HCT116 (cell line): ENCODE data around the gene GPHN. TPM values are rescaled to one million over a fixed set of nuclear protein-coding genes. Genes with fewer than 3 reads are reported as not detected.

Experiments
- ATAC-seq: fragments of 200-7000 bp; cut with Tn5 transposase; 2 replicates; pipeline ENCODE4 v1.9.1; 2020; ENCODE audit warnings: mild to moderate bottlenecking, moderate library complexity
- BruUV-seq: library from RNA; stranded (reverse); fragments of 400-500 nt; replicated peaks from 2 replicates; lab custom pipeline; 2021; lab: Mats Ljungman, UMichigan
- CTCF ChIA-PET: fragments of 300-600 bp; sonication (Branson Sonifier 250); formaldehyde crosslinking; loops from one replicate; lab custom pipeline; 2021; ENCODE audit warnings: antibody characterized with exemption; lab: Charles Lee
- POLR2A ChIA-PET: fragments of 300-600, 350-600 bp; sonication (Branson Sonifier 250); formaldehyde crosslinking; loops from one replicate; lab custom pipeline; 2021; ENCODE audit warnings: antibody characterized with exemption; lab: Charles Lee
- RAD21 ChIA-PET, 2 experiments: fragments of 300-600 bp; sonication (Branson Sonifier 250); formaldehyde crosslinking; loops; one replicate each; lab custom pipeline; 2023; ENCODE audit warnings: low total read pairs in 2 of 2; ENCODE audit not compliant: uncharacterized antibody in 2 of 2, unreplicated experiment in 2 of 2, low non-redundant PET in 1 of 2; lab: Charles Lee
- DNase-seq: peaks from one replicate; pipeline ENCODE4 v3.0.0-alpha.2; 2010; ENCODE audit warnings: low read depth, low spot score
- H2AFZ ChIP-seq: fragments of 200-600 bp; shearing (Covaris generic), sonication (generic); 2 replicates; pipeline ENCODE4 v1.6.1; 2017; ENCODE audit warnings: low read depth, mixed run types, mixed read lengths, antibody characterized with exemption, low read length; ENCODE audit not compliant: poor library complexity, severe bottlenecking
- H3K27ac ChIP-seq: 2 replicates; pipeline ENCODE4 v1.5.1; 2012; ENCODE audit warnings: low read depth, low read length
- H3K27me3 ChIP-seq: fragments of 200-600 bp; sonication (generic); 2 replicates; pipeline ENCODE4 v1.6.1; 2016; ENCODE audit warnings: mixed run types, low read length, mixed read lengths; ENCODE audit not compliant: insufficient read depth
- H3K36me3 ChIP-seq, 2 experiments: fragments of 200-500 bp in 1 of 2; fragments of 200-600 bp in 1 of 2; sonication (Bioruptor generic) in 1 of 2; sonication (generic) in 1 of 2; 2 replicates each; pipeline versions ENCODE4 v1.5.1 to v1.6.1; 2014 to 2016; ENCODE audit warnings: low read length in 2 of 2, inconsistent platforms in 1 of 2, mixed read lengths in 1 of 2, mixed run types in 1 of 2; ENCODE audit not compliant: insufficient read depth in 2 of 2, control insufficient read depth in 1 of 2
- H3K4me1 ChIP-seq, 2 experiments: fragments of 200-600 bp in 1 of 2; sonication (generic) in 1 of 2; 2 replicates each; pipeline versions ENCODE4 v1.5.1 to v1.6.1; 2012 to 2017; ENCODE audit warnings: low read length in 2 of 2, inconsistent platforms in 1 of 2, mild to moderate bottlenecking in 1 of 2, mixed read lengths in 1 of 2, mixed run types in 1 of 2, moderate library complexity in 1 of 2; ENCODE audit not compliant: insufficient read depth in 2 of 2, control insufficient read depth in 1 of 2
- H3K4me2 ChIP-seq: fragments of 200-600 bp; sonication (generic); 2 replicates; pipeline ENCODE4 v1.6.1; 2017; ENCODE audit warnings: mixed run types, low read length, mixed read lengths
- H3K4me3 ChIP-seq, 2 experiments: fragments of 200-600 bp in 1 of 2; sonication (generic) in 1 of 2; replicated peaks in 1 of 2; 2 replicates each; pipeline ENCODE4 v1.5.1; 2011 to 2016; ENCODE audit warnings: low read length in 2 of 2, control low read depth in 1 of 2, low read depth in 1 of 2, mild to moderate bottlenecking in 1 of 2, mixed read lengths in 1 of 2, mixed run types in 1 of 2
- H3K79me2 ChIP-seq: fragments of 200-600 bp; sonication (generic); 2 replicates; pipeline ENCODE4 v1.6.1; 2017; ENCODE audit warnings: mild to moderate bottlenecking, mixed run types, low read length, moderate library complexity, mixed read lengths; ENCODE audit not compliant: insufficient read depth
- H3K9ac ChIP-seq: fragments of 200-600 bp; sonication (generic); 2 replicates; pipeline ENCODE4 v1.6.1; 2016; ENCODE audit warnings: low read length, mixed read lengths
- H3K9me2 ChIP-seq: fragments of 200-600 bp; sonication (generic), shearing (Covaris generic); 2 replicates; pipeline ENCODE4 v1.6.1; 2017; ENCODE audit warnings: mixed run types, mild to moderate bottlenecking, moderate library complexity; ENCODE audit not compliant: insufficient read depth
- H3K9me3 ChIP-seq, 2 experiments: fragments of 200-500 bp in 1 of 2; fragments of 200-600 bp in 1 of 2; sonication (Bioruptor generic) in 1 of 2; sonication (generic) in 1 of 2; 2 replicates each; pipeline ENCODE4 v1.6.1; 2014 to 2017; ENCODE audit warnings: low read length in 2 of 2, mixed read lengths in 2 of 2, inconsistent platforms in 1 of 2, low read depth in 1 of 2, mild to moderate bottlenecking in 1 of 2, mixed run types in 1 of 2, moderate library complexity in 1 of 2; ENCODE audit not compliant: control insufficient read depth in 1 of 2, insufficient read depth in 1 of 2
- H4K20me1 ChIP-seq: fragments of 200-600 bp; sonication (generic), shearing (Covaris generic); 2 replicates; pipeline ENCODE4 v1.6.1; 2017; ENCODE audit warnings: mixed run types, mild to moderate bottlenecking, moderate library complexity; ENCODE audit not compliant: insufficient read depth
- CEBPB ChIP-seq: IDR thresholded peaks from 2 replicates; pipeline ENCODE4 v1.6.1; 2012; ENCODE audit warnings: low read depth
- EGR1 ChIP-seq: IDR thresholded peaks from 2 replicates; pipeline ENCODE4 v1.6.1; 2012; ENCODE audit warnings: low read depth
- ELF1 ChIP-seq: IDR thresholded peaks from 2 replicates; pipeline ENCODE4 v1.6.1; 2012; ENCODE audit warnings: low read depth, borderline replicate concordance
- EZH2 ChIP-seq: fragments of 200-600 bp; sonication (generic); IDR thresholded peaks from 2 replicates; pipeline ENCODE4 v1.6.1; 2017; ENCODE audit warnings: antibody characterized with exemption, mixed run types
- EZH2phosphoT487 ChIP-seq: fragments of 200-600 bp; IDR thresholded peaks from 2 replicates; pipeline ENCODE4 v1.6.1; 2018; ENCODE audit warnings: antibody characterized with exemption, borderline replicate concordance
- JUND ChIP-seq: IDR thresholded peaks from 2 replicates; pipeline ENCODE4 v1.6.1; 2012
- POLR2A ChIP-seq: IDR thresholded peaks from 2 replicates; pipeline ENCODE4 v1.7.0; 2011; ENCODE audit warnings: borderline replicate concordance; ENCODE audit not compliant: insufficient read depth, insufficient read length; ENCODE audit errors: extremely low read depth
- POLR2AphosphoS5 ChIP-seq: IDR thresholded peaks from 2 replicates; pipeline ENCODE4 v1.6.1; 2011; ENCODE audit warnings: mild to moderate bottlenecking, low read depth, low read length, moderate library complexity
- RAD21 ChIP-seq: IDR thresholded peaks from 2 replicates; pipeline ENCODE4 v1.6.1; 2012; ENCODE audit warnings: low read depth, mild to moderate bottlenecking
- SIN3A ChIP-seq: IDR thresholded peaks from 2 replicates; pipeline ENCODE4 v1.6.1; 2012; ENCODE audit warnings: low read depth
- SP1 ChIP-seq: IDR thresholded peaks from 2 replicates; pipeline ENCODE4 v1.6.1; 2012; ENCODE audit warnings: low read depth
- SRF ChIP-seq: IDR thresholded peaks from 2 replicates; pipeline ENCODE4 v1.6.1; 2012; ENCODE audit warnings: low read depth
- TCF7L2 ChIP-seq: IDR thresholded peaks from 2 replicates; pipeline ENCODE4 v1.7.0; 2011; ENCODE audit warnings: borderline replicate concordance, inconsistent platforms; ENCODE audit not compliant: insufficient read depth, insufficient read length; ENCODE audit errors: extremely low read depth
- YY1 ChIP-seq: IDR thresholded peaks from 2 replicates; pipeline ENCODE4 v1.6.1; 2011; ENCODE audit warnings: low read length, low read depth, moderate library complexity, mild to moderate bottlenecking; ENCODE audit not compliant: insufficient replicate concordance; ENCODE audit errors: extremely low read depth
- ZFX ChIP-seq: fragments of 450-650 bp; IDR thresholded peaks from 2 replicates; pipeline ENCODE4 v1.6.1; 2017
- ZNF274 ChIP-seq: fragments of 200-500 bp; sonication (Bioruptor generic); IDR thresholded peaks from 2 replicates; pipeline ENCODE4 v1.6.1; 2014; ENCODE audit warnings: mild to moderate bottlenecking, low read depth, low read length, inconsistent platforms
- intact Hi-C: fragments of 100-400 bp; cut with micrococcal nuclease; formaldehyde crosslinking; loops from 2 replicates; pipeline ENCODE4 v1.10.0; 2022
- total RNA-seq: library from RNA; stranded (reverse); gene quantifications from one replicate; pipeline ENCODE4 v1.2.1, GENCODE V29; 2021; ENCODE audit not compliant: unreplicated experiment
- TF ChIP-seq, protein P1 (sequence below): IDR thresholded peaks from 2 replicates; pipeline ENCODE4 v1.6.1; 2012
- TF ChIP-seq, protein P2 (sequence below): IDR thresholded peaks from 2 replicates; pipeline ENCODE4 v1.6.1; 2011; ENCODE audit warnings: mild to moderate bottlenecking, low read length, moderate library complexity; ENCODE audit not compliant: insufficient replicate concordance; ENCODE audit errors: extremely low read depth
- TF ChIP-seq, protein P3 (sequence below): IDR thresholded peaks from 2 replicates; pipeline ENCODE4 v1.6.1; 2012
- TF ChIP-seq, protein P4 (sequence below): IDR thresholded peaks from 2 replicates; pipeline ENCODE4 v1.6.1; 2012; ENCODE audit warnings: low read depth

Gene GPHN
- total RNA-seq, 1 experiment from 2014 or later: 43.8 TPM

DNA sequence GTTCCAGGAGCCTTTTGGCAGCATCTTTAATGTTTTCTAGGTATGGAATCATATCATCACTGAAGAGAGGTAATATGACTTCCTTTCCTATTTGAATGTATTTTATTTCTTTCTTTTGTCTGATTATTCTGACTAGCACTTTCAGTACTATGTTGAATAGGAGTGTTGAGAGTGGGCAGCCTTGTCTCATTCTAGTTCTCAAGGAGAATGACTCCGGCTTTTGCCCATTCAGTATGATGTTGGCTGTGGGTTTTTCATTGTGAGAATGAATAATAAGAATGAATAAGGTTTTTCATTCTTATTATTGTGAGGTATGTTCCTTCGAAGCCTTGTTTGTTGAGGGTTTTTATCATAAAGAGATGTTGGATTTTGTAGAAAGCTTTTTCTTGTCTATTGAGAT lies 98.9 kb downstream of the GPHN start:
- Histone ChIP-seq H4K20me1 (peaks cover 9% of the 10 kb centered on the region; the same call in 1 of the 2 replicates), H3K4me2 (no peak overlapping the region), H3K27me3 (no peaks in the 10 kb centered on the region), H3K9ac (no peak overlapping the region), H3K79me2 (peaks cover 92% of the 10 kb centered on the region), H3K9me3 (no peaks in the 10 kb centered on the region), H2AFZ (no peak overlapping the region)
- DNase-seq (no peak), ATAC-seq (no peak)
- POLR2A ChIA-PET: no interaction called here
- BruUV-seq: no TSS peak
- RAD21 ChIA-PET: no interaction called here
- intact Hi-C loops: no loop called here
- TF ChIP-seq, protein P1, sequence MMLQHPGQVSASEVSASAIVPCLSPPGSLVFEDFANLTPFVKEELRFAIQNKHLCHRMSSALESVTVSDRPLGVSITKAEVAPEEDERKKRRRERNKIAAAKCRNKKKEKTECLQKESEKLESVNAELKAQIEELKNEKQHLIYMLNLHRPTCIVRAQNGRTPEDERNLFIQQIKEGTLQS: no peak
- TF ChIP-seq, protein P2, sequence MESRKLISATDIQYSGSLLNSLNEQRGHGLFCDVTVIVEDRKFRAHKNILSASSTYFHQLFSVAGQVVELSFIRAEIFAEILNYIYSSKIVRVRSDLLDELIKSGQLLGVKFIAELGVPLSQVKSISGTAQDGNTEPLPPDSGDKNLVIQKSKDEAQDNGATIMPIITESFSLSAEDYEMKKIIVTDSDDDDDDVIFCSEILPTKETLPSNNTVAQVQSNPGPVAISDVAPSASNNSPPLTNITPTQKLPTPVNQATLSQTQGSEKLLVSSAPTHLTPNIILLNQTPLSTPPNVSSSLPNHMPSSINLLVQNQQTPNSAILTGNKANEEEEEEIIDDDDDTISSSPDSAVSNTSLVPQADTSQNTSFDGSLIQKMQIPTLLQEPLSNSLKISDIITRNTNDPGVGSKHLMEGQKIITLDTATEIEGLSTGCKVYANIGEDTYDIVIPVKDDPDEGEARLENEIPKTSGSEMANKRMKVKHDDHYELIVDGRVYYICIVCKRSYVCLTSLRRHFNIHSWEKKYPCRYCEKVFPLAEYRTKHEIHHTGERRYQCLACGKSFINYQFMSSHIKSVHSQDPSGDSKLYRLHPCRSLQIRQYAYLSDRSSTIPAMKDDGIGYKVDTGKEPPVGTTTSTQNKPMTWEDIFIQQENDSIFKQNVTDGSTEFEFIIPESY: no peak
- TF ChIP-seq RAD21 (no peak), YY1 (no peak), JUND (no peak), SP1 (no peak), CEBPB (no peak), ZNF274 (no peak), ELF1 (no peak), EZH2 (no peak), ZFX (no peak), SIN3A (no peak), TCF7L2 (no peak), POLR2AphosphoS5 (no peak), EGR1 (no peak), SRF (no peak), POLR2A (no peak), EZH2phosphoT487 (no peak)
- TF ChIP-seq, protein P3, sequence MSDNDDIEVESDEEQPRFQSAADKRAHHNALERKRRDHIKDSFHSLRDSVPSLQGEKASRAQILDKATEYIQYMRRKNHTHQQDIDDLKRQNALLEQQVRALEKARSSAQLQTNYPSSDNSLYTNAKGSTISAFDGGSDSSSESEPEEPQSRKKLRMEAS: no peak
- TF ChIP-seq, protein P4, sequence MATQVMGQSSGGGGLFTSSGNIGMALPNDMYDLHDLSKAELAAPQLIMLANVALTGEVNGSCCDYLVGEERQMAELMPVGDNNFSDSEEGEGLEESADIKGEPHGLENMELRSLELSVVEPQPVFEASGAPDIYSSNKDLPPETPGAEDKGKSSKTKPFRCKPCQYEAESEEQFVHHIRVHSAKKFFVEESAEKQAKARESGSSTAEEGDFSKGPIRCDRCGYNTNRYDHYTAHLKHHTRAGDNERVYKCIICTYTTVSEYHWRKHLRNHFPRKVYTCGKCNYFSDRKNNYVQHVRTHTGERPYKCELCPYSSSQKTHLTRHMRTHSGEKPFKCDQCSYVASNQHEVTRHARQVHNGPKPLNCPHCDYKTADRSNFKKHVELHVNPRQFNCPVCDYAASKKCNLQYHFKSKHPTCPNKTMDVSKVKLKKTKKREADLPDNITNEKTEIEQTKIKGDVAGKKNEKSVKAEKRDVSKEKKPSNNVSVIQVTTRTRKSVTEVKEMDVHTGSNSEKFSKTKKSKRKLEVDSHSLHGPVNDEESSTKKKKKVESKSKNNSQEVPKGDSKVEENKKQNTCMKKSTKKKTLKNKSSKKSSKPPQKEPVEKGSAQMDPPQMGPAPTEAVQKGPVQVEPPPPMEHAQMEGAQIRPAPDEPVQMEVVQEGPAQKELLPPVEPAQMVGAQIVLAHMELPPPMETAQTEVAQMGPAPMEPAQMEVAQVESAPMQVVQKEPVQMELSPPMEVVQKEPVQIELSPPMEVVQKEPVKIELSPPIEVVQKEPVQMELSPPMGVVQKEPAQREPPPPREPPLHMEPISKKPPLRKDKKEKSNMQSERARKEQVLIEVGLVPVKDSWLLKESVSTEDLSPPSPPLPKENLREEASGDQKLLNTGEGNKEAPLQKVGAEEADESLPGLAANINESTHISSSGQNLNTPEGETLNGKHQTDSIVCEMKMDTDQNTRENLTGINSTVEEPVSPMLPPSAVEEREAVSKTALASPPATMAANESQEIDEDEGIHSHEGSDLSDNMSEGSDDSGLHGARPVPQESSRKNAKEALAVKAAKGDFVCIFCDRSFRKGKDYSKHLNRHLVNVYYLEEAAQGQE: no peak
- TF ChIP-seq, all 23 proteins: peak for 0
- peaks cover 0 to 3% of the 10 kb centered on the region in 2 experiments; a peak in 1 of 4 replicates for H3K4me1 ChIP-seq
- CTCF ChIA-PET: no interaction called here
- no peak overlapping the region for H3K27ac ChIP-seq
- H3K4me3 ChIP-seq: no peak overlapping the region
- no peaks in the 10 kb centered on the region for H3K36me3 ChIP-seq
- no peaks in the 10 kb centered on the region for H3K9me2 ChIP-seq
